ENCODE results near the gene CFAP97D1.

DNA sequence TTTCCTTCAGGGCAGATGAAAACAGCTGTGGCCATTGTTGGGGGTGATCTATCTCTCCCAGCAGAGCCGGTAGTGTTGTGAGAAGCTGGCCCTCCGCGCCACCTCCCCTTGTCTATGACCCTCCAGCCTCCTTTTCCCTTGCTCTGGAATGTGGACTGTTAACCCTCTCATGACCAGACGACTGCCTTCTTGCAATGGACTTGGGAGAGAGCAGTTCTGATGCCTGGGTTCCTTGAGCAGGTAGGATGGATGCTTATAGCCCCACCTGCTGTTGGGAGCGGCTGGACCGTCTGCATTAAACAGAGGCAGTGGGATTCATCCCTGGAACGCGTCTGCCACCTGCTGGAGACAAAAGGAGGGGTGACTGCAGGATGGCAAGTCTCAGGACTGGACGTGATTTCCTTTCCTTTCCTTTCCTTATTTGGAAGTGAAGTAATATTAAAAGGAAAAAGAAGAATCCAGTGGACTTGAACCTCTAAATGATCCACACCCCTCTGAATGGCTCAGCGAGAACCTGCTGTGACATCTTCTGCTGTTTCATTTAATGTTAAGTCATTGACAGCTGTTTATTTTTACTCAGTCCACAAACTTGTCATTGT, 19.9 kb upstream of the CFAP97D1 start:
- TF ChIP-seq, protein P1, sequence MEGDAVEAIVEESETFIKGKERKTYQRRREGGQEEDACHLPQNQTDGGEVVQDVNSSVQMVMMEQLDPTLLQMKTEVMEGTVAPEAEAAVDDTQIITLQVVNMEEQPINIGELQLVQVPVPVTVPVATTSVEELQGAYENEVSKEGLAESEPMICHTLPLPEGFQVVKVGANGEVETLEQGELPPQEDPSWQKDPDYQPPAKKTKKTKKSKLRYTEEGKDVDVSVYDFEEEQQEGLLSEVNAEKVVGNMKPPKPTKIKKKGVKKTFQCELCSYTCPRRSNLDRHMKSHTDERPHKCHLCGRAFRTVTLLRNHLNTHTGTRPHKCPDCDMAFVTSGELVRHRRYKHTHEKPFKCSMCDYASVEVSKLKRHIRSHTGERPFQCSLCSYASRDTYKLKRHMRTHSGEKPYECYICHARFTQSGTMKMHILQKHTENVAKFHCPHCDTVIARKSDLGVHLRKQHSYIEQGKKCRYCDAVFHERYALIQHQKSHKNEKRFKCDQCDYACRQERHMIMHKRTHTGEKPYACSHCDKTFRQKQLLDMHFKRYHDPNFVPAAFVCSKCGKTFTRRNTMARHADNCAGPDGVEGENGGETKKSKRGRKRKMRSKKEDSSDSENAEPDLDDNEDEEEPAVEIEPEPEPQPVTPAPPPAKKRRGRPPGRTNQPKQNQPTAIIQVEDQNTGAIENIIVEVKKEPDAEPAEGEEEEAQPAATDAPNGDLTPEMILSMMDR (conservative IDR thresholded peaks at IDR 0.05; ENCODE audit: low read length): peak; percentile 99
- no peak for TF ChIP-seq EZH2phosphoT487 (IDR thresholded peaks at IDR 0.05; ENCODE audit: borderline replicate concordance, low read depth, low read length)
